HepG2 (cell line): ENCODE data around the gene SEMA3C. TPM values are rescaled to one million over a fixed set of nuclear protein-coding genes. Genes with fewer than 3 reads are reported as not detected.

ENCODE experiments used
- ATAC-seq: fragments of 200-7000 bp; cut with Tn5 transposase; 3 replicates; pipeline ENCODE4 v1.9.1; 2020; ENCODE audit warnings: mild to moderate bottlenecking, moderate library complexity
- Bru-seq: library from RNA; stranded (reverse); fragments of 400-500 nt; gene quantifications from one replicate; lab custom pipeline; 2021; lab: Mats Ljungman, UMichigan
- BruChase-seq, 2 experiments: library from RNA; stranded (reverse); fragments of 400-500 nt; gene quantifications; one replicate each; lab custom pipeline; 2021; lab: Mats Ljungman, UMichigan
- BruUV-seq: library from RNA; stranded (reverse); fragments of 400-500 nt; replicated peaks from 2 replicates; lab custom pipeline; 2021; lab: Mats Ljungman, UMichigan
- CTCF ChIA-PET: fragments of 300-600 bp; formaldehyde crosslinking; extraction: SDS; loops from one replicate; lab custom pipeline; 2021; ENCODE audit warnings: low total read pairs, inconsistent platforms, low intra/inter-chr PET ratio; lab: Yijun Ruan, JAX
- POLR2A ChIA-PET: fragments of 350-600 bp; sonication (Branson Sonifier 250); formaldehyde crosslinking; loops from one replicate; lab custom pipeline; 2020; ENCODE audit warnings: antibody characterized with exemption, inconsistent platforms; lab: Yijun Ruan, JAX
- DNase-seq: peaks from one replicate; pipeline ENCODE4 v3.0.0-alpha.2; 2015; ENCODE audit warnings: low spot score
- FAIRE-seq: peaks from 3 replicates; lab custom pipeline; 2011; peaks lifted over from hg19 to GRCh38; lab: Jason Lieb, UNC
- H2AFZ ChIP-seq: one replicate; pipeline ENCODE4 v1.6.1; 2011; ENCODE audit warnings: low read length, inconsistent platforms
- H3K27ac ChIP-seq: fragments of 300-600 bp; 3 replicates; pipeline ENCODE4 v1.8.0; 2011; ENCODE audit warnings: mixed run types, mild to moderate bottlenecking, mixed read lengths, low read length, inconsistent platforms; ENCODE audit not compliant: insufficient read depth; ENCODE audit errors: extremely low read length
- H3K27me3 ChIP-seq, 2 experiments: fragments of 200-600 bp in 1 of 2; 2 replicates in 1 of 2; 3 replicates in 1 of 2; pipeline versions ENCODE4 v1.6.0 to v1.8.0; 2011; ENCODE audit warnings: low read length in 2 of 2, mild to moderate bottlenecking in 2 of 2, moderate library complexity in 2 of 2, inconsistent platforms in 1 of 2; ENCODE audit not compliant: insufficient read depth in 2 of 2, control insufficient read depth in 1 of 2
- H3K36me3 ChIP-seq, 2 experiments: fragments of 200-600 bp in 1 of 2; replicated peaks in 1 of 2; 2 replicates in 1 of 2; 3 replicates in 1 of 2; pipeline versions ENCODE4 v1.5.1 to v1.8.0; 2011; ENCODE audit warnings: low read length in 2 of 2, inconsistent platforms in 1 of 2; ENCODE audit not compliant: insufficient read depth in 2 of 2, control insufficient read depth in 1 of 2
- H3K4me1 ChIP-seq: 2 replicates; pipeline ENCODE4 v1.5.1; 2012; ENCODE audit warnings: low read length, inconsistent platforms; ENCODE audit not compliant: insufficient read depth
- H3K4me2 ChIP-seq: 2 replicates; pipeline ENCODE4 v1.6.0; 2011; ENCODE audit warnings: low read depth, low read length, inconsistent platforms
- H3K4me3 ChIP-seq, 3 experiments: fragments of 200-600 bp in 1 of 3; sonication (generic), shearing (Covaris generic) in 1 of 3; replicated peaks in 1 of 3; 2 replicates each; pipeline ENCODE4 v1.5.1; 2011 to 2016; ENCODE audit warnings: low read length in 3 of 3, inconsistent platforms in 2 of 3, low read depth in 2 of 3, mild to moderate bottlenecking in 2 of 3, control low read depth in 1 of 3, mixed read lengths in 1 of 3; ENCODE audit not compliant: insufficient read depth in 1 of 3
- H3K79me2 ChIP-seq: one replicate; pipeline ENCODE4 v1.6.1; 2011; ENCODE audit warnings: low read length, inconsistent platforms; ENCODE audit not compliant: insufficient read depth
- H3K9ac ChIP-seq: 2 replicates; pipeline ENCODE4 v1.6.0; 2011; ENCODE audit warnings: mild to moderate bottlenecking, low read depth, low read length, inconsistent platforms; ENCODE audit not compliant: insufficient read depth
- H3K9me3 ChIP-seq: 2 replicates; pipeline ENCODE4 v1.5.1; 2012; ENCODE audit warnings: mild to moderate bottlenecking, low read length
- H4K20me1 ChIP-seq: 2 replicates; pipeline ENCODE4 v1.6.0; 2011; ENCODE audit warnings: inconsistent platforms, mild to moderate bottlenecking, low read length, moderate library complexity; ENCODE audit not compliant: insufficient read depth
- ATF7-NPFF ChIP-seq: sonication (generic); formaldehyde crosslinking; IDR thresholded peaks from 2 replicates; pipeline ENCODE4 v1.8.1; 2023; ENCODE audit warnings: mild to moderate bottlenecking, low read depth, missing genetic modification reagents, moderate library complexity
- GFI1 ChIP-seq: sonication (generic); formaldehyde crosslinking; IDR thresholded peaks from 2 replicates; pipeline ENCODE4 v1.5.0; 2020; ENCODE audit warnings: missing genetic modification reagents, mild to moderate bottlenecking, borderline replicate concordance
- MAZ ChIP-seq, 2 experiments: sonication (generic) in 1 of 2; formaldehyde crosslinking in 1 of 2; IDR thresholded peaks; 2 replicates each; pipeline versions ENCODE4 v1.5.0 to v1.6.1; 2012 to 2020; ENCODE audit warnings: low read depth in 2 of 2, mild to moderate bottlenecking in 2 of 2, borderline replicate concordance in 1 of 2, improper control_type of control experiment in 1 of 2, low read length in 1 of 2, missing genetic modification reagents in 1 of 2, moderate library complexity in 1 of 2
- ZBTB7A ChIP-seq: sonication (generic); formaldehyde crosslinking; IDR thresholded peaks from 2 replicates; pipeline ENCODE4 v1.8.0; 2022; ENCODE audit warnings: mild to moderate bottlenecking, missing genetic modification reagents
- ZNF547 ChIP-seq: sonication (generic); formaldehyde crosslinking; IDR thresholded peaks from 2 replicates; pipeline ENCODE4 v1.5.1; 2020; ENCODE audit warnings: mild to moderate bottlenecking, missing genetic modification reagents
- WGBS: methylation state at CpG from one replicate; pipeline ENCODE4 v1.1.6; 2017; ENCODE audit warnings: low lambda C conversion rate; 5-methylcytosine and 5-hydroxymethylcytosine counted together
- in situ Hi-C: cut with HindIII; loops from 2 replicates; pipeline ENCODE4 v1.10.0; 2017; ENCODE audit warnings: low pct_unique_long_range_greater_than_20kb; ENCODE audit not compliant: extremely low pct_ligation_motif_present
- intact Hi-C: fragments of 100-400 bp; cut with micrococcal nuclease; formaldehyde crosslinking; loops from one replicate; pipeline ENCODE4 v1.10.0; 2022; ENCODE audit not compliant: unreplicated experiment
- long read RNA-seq, 2 experiments: library from RNA in 1 of 2; library from polyadenylated mRNA in 1 of 2; stranded (forward) in 1 of 2; unstranded in 1 of 2; transcript quantifications; one replicate each; pipeline ENCODE4 v2.0.0, GENCODE V29; 2019 to 2022
- polyA minus RNA-seq, 3 experiments: library from RNA; depleted of rRNA, polyadenylated mRNA; stranded (reverse); fragments of >200 nt; gene quantifications; 2 replicates each; pipeline ENCODE4 v1.2.3, GENCODE V29; 2011; ENCODE audit warnings: low replicate concordance in 1 of 3
- polyA plus RNA-seq, 8 experiments: library from polyadenylated mRNA; depleted of rRNA in 3 of 8; stranded (reverse) in 7 of 8; unstranded in 1 of 8; fragments of >200 nt; fragmentation: Illumina TruSeq in 4 of 8; extraction: Trizol in 4 of 8; gene quantifications; 2 replicates each; pipeline versions ENCODE4 v1.2.1 to v1.2.3, GENCODE V29; 2011 to 2016; ENCODE audit warnings: low read depth in 4 of 8, missing spikeins in 1 of 8, mixed read lengths in 1 of 8; ENCODE audit not compliant: insufficient read depth in 1 of 8
- total RNA-seq, 5 experiments: library from RNA; depleted of rRNA; stranded (reverse); fragments of >200 nt; fragmentation: Illumina TruSeq; extraction: Trizol; gene quantifications; 2 replicates each; pipeline ENCODE4 v1.2.3, GENCODE V29; 2016; ENCODE audit warnings: low read depth in 1 of 5
- TF ChIP-seq, protein P1 (sequence below): sonication (generic); formaldehyde crosslinking; IDR thresholded peaks from 2 replicates; pipeline ENCODE4 v1.5.1; 2020; ENCODE audit warnings: mild to moderate bottlenecking, missing genetic modification reagents, moderate library complexity
- TF ChIP-seq, protein P2 (sequence below): sonication (generic); formaldehyde crosslinking; IDR thresholded peaks from 2 replicates; pipeline ENCODE4 v1.4.0; 2020; ENCODE audit warnings: low read depth, mild to moderate bottlenecking, missing genetic modification reagents
- TF ChIP-seq, protein P3 (sequence below): sonication (generic); formaldehyde crosslinking; IDR thresholded peaks from 2 replicates; pipeline ENCODE4 v1.5.1; 2020; ENCODE audit warnings: mild to moderate bottlenecking, missing genetic modification reagents, moderate library complexity

The SEMA3C gene
- total RNA-seq (2016; rRNA removed; fragmentation: Illumina TruSeq; extraction: Trizol) (0.13 TPM in 1 of 2 replicates, not detected in the other), polyA plus RNA-seq (2011; rRNA removed) (0.05 and 0.08 TPM in 2 replicates), polyA minus RNA-seq (2011; rRNA and poly(A)+ RNA removed; ENCODE audit: low replicate concordance) (7.6 TPM in 1 of 2 replicates, not detected in the other), Bru-seq, nascent RNA (percentile 24 among the genes with signal in this experiment), BruChase-seq, experiment 1, labeled RNA remaining after a 6-hour chase (percentile 27 among the genes with signal in this experiment), BruChase-seq, experiment 2, labeled RNA remaining after a 2-hour chase (percentile 25 among the genes with signal in this experiment)
- 0.09 TPM in 1 of 2 replicates, not detected in the other for total RNA-seq (2016; cell fraction: cytosol; rRNA removed; fragmentation: Illumina TruSeq; extraction: Trizol; ENCODE audit: low read depth)
- total RNA-seq (2016; cell fraction: insoluble cytoplasmic fraction; rRNA removed; fragmentation: Illumina TruSeq; extraction: Trizol): 0.13 TPM in 1 of 2 replicates, not detected in the other
- not detected in 2 replicates for total RNA-seq (2016; cell fraction: membrane; rRNA removed; fragmentation: Illumina TruSeq; extraction: Trizol)
- total RNA-seq (2016; cell fraction: nucleus; rRNA removed; fragmentation: Illumina TruSeq; extraction: Trizol): not detected in 2 replicates
- 0.01 TPM in 1 of 2 replicates, not detected in the other for polyA plus RNA-seq (2011; cell fraction: cytosol; rRNA removed)
- polyA plus RNA-seq (2011; cell fraction: nucleus; rRNA removed): 0.03 TPM in 1 of 2 replicates, not detected in the other
- not detected in 2 replicates for polyA plus RNA-seq (2012)
- polyA plus RNA-seq (2016; cell fraction: cytosol; fragmentation: Illumina TruSeq; extraction: Trizol; ENCODE audit: low read depth): not detected in 2 replicates
- polyA plus RNA-seq (2016; cell fraction: insoluble cytoplasmic fraction; fragmentation: Illumina TruSeq; extraction: Trizol; ENCODE audit: low read depth): 0.21 TPM in 1 of 2 replicates, not detected in the other
- not detected in 2 replicates for polyA plus RNA-seq (2016; cell fraction: membrane; fragmentation: Illumina TruSeq; extraction: Trizol; ENCODE audit: low read depth)
- 0.11 and 0.19 TPM in 2 replicates for polyA plus RNA-seq (2016; cell fraction: nucleus; fragmentation: Illumina TruSeq; extraction: Trizol; ENCODE audit: insufficient read depth, low read depth)
- polyA minus RNA-seq (2011; cell fraction: cytosol; rRNA and poly(A)+ RNA removed): not detected in 2 replicates
- 0.12 and 0.13 TPM in 2 replicates for polyA minus RNA-seq (2011; cell fraction: nucleus; rRNA and poly(A)+ RNA removed)
- long read RNA-seq, experiment 1: 0 reads
- long read RNA-seq, experiment 2: 0 reads

GRCh38 chr7:80918909-80919721, at the start of gene SEMA3C:
SEMA3C (minus strand) TSS chr7:80919051; CDS start chr7:80916781, 2,270 bp downstream.
- in situ Hi-C loops (loop anchor here (25.0 kb wide), 1 partner anchor 543 kb away; no protein-coding TSS in a partner anchor), intact Hi-C loops (loop anchor here (1.0 to 5.0 kb wide), 2 partner anchors 220 to 528 kb away; no protein-coding TSS in a partner anchor)
- peak within 1 kb of the TSS; percentile 35 to 65 (median 47); a peak in 5 of 6 replicates for H3K4me3 ChIP-seq
- H4K20me1 ChIP-seq: no peaks in the 10 kb centered on the region
- H3K9ac ChIP-seq: no peak within 1 kb of the TSS; the same call in 1 of the 2 replicates
- H3K4me1 ChIP-seq: peaks cover 23% of the 10 kb centered on the region
- no peaks in the 10 kb centered on the region for H3K36me3 ChIP-seq
- peak; percentile 99 for ATAC-seq
- H3K27ac ChIP-seq: no peak within 1 kb of the TSS
- POLR2A ChIA-PET: no interaction called here
- no peak for FAIRE-seq
- H3K9me3 ChIP-seq: no peaks in the 10 kb centered on the region
- no peaks in the 10 kb centered on the region for H3K79me2 ChIP-seq
- no peak within 1 kb of the TSS for H2AFZ ChIP-seq
- DNase-seq: peak; percentile 65
- CTCF ChIA-PET: interaction anchor here (1.5 kb wide), 1 partner anchor 338 kb away, joined by 5 read pairs; no protein-coding TSS in a partner anchor
- H3K4me2 ChIP-seq: peak within 1 kb of the TSS; percentile 81
- H3K27me3 ChIP-seq: peaks cover 0 to 10% of the 10 kb centered on the region in 2 experiments; a peak in 2 of 5 replicates
- 8% methylated on average over 32 of the region's 71 CpGs for WGBS
- no TSS peak for BruUV-seq
- no peak for TF ChIP-seq ZBTB7A
- peak; percentile 82 for TF ChIP-seq GFI1 (CRISPR knock-in tag)
- TF ChIP-seq, protein P1, sequence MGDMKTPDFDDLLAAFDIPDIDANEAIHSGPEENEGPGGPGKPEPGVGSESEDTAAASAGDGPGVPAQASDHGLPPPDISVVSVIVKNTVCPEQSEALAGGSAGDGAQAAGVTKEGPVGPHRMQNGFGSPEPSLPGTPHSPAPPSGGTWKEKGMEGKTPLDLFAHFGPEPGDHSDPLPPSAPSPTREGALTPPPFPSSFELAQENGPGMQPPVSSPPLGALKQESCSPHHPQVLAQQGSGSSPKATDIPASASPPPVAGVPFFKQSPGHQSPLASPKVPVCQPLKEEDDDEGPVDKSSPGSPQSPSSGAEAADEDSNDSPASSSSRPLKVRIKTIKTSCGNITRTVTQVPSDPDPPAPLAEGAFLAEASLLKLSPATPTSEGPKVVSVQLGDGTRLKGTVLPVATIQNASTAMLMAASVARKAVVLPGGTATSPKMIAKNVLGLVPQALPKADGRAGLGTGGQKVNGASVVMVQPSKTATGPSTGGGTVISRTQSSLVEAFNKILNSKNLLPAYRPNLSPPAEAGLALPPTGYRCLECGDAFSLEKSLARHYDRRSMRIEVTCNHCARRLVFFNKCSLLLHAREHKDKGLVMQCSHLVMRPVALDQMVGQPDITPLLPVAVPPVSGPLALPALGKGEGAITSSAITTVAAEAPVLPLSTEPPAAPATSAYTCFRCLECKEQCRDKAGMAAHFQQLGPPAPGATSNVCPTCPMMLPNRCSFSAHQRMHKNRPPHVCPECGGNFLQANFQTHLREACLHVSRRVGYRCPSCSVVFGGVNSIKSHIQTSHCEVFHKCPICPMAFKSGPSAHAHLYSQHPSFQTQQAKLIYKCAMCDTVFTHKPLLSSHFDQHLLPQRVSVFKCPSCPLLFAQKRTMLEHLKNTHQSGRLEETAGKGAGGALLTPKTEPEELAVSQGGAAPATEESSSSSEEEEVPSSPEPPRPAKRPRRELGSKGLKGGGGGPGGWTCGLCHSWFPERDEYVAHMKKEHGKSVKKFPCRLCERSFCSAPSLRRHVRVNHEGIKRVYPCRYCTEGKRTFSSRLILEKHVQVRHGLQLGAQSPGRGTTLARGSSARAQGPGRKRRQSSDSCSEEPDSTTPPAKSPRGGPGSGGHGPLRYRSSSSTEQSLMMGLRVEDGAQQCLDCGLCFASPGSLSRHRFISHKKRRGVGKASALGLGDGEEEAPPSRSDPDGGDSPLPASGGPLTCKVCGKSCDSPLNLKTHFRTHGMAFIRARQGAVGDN: peak; percentile 54
- no peak for TF ChIP-seq ZNF547 (CRISPR knock-in tag)
- TF ChIP-seq, protein P2, sequence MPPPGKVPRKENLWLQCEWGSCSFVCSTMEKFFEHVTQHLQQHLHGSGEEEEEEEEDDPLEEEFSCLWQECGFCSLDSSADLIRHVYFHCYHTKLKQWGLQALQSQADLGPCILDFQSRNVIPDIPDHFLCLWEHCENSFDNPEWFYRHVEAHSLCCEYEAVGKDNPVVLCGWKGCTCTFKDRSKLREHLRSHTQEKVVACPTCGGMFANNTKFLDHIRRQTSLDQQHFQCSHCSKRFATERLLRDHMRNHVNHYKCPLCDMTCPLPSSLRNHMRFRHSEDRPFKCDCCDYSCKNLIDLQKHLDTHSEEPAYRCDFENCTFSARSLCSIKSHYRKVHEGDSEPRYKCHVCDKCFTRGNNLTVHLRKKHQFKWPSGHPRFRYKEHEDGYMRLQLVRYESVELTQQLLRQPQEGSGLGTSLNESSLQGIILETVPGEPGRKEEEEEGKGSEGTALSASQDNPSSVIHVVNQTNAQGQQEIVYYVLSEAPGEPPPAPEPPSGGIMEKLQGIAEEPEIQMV (CRISPR knock-in tag): 0 out of 2 replicates have a peak, but pooled peaks have one; percentile 21
- TF ChIP-seq, protein P3, sequence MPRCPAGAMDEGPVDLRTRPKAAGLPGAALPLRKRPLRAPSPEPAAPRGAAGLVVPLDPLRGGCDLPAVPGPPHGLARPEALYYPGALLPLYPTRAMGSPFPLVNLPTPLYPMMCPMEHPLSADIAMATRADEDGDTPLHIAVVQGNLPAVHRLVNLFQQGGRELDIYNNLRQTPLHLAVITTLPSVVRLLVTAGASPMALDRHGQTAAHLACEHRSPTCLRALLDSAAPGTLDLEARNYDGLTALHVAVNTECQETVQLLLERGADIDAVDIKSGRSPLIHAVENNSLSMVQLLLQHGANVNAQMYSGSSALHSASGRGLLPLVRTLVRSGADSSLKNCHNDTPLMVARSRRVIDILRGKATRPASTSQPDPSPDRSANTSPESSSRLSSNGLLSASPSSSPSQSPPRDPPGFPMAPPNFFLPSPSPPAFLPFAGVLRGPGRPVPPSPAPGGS (CRISPR knock-in tag): no peak
- TF ChIP-seq ATF7-NPFF (CRISPR knock-in tag): 0 out of 2 replicates have a peak, but pooled peaks have one; percentile 38
- no peak for TF ChIP-seq MAZ (IDR thresholded peaks at IDR 0.05; ENCODE audit: borderline replicate concordance, low read depth, low read length)
- peak; percentile 56; the same call in 1 of the 2 replicates for TF ChIP-seq MAZ (CRISPR knock-in tag; IDR thresholded peaks at IDR 0.05; ENCODE audit: low read depth)
